Cardiac septum (tissue), 1 donor: Measurements from ENCODE around the gene SEPTIN14. TPM values are rescaled to one million over a fixed set of nuclear protein-coding genes. Genes with fewer than 3 reads are reported as not detected.
"Not testable (repeated sequence)": the region's sequence is repeated elsewhere in the genome, so short reads cannot be mapped to it uniquely, and the experiment has no call there.

Source experiments
- DNase-seq: peaks from one replicate; pipeline ENCODE4 v3.0.0-alpha.2; 2020; ENCODE audit warnings: low spot score
- intact Hi-C: fragments of 100-400 bp; cut with DNase I; formaldehyde crosslinking; loops from one replicate; pipeline ENCODE4 v1.14.0; 2022
- long read RNA-seq: library from polyadenylated mRNA; unstranded; transcript quantifications from one replicate; pipeline ENCODE4 v2.0.0, GENCODE V29; 2021
- total RNA-seq: library from RNA; stranded (reverse); fragmentation: NEBNext Ultra II Directional; extraction: Animal tissue kit (Norgen Biotek cat#: 25700); gene quantifications from one replicate; pipeline ENCODE4 v1.2.1, GENCODE V29; 2021
- donor health status: DM: no; HTN: no; CAD: no.

The SEPTIN14 gene
- not detected for total RNA-seq
- long read RNA-seq, result 0 reads

- intact Hi-C loops, DNase-seq: not testable (repeated sequence)
Observed at GRCh38 chr7:55862652-55863051, at the start of gene SEPTIN14. SEPTIN14 (minus strand) TSS chr7:55862752; CDS start chr7:55861996, 756 bp downstream.

GRCh38 chr7:55903985-55904759 lies 41.6 kb upstream of the SEPTIN14 start:
- DNase-seq, result no peak
- intact Hi-C loops, result no loop called here

- intact Hi-C loops, DNase-seq: not testable (repeated sequence)
Observed at GRCh38 chr7:55901059-55901458, 38.5 kb upstream of the SEPTIN14 start.

- intact Hi-C loops, result no loop called here
- DNase-seq, result no peak
Observed at GRCh38 chr7:55898287-55898686, 35.7 kb upstream of the SEPTIN14 start.

GRCh38 chr7:55895021-55895420 lies 32.5 kb upstream of the SEPTIN14 start:
- intact Hi-C loops, result no loop called here
- no peak for DNase-seq

- intact Hi-C loops, result no loop called here
- DNase-seq, result no peak
Observed at GRCh38 chr7:55893940-55894339, 31.4 kb upstream of the SEPTIN14 start.

GRCh38 chr7:55888378-55888777 lies 25.8 kb upstream of the SEPTIN14 start:
- intact Hi-C loops, result loop anchor here (5.0 to 10.0 kb wide), 2 partner anchors 74 to 186 kb away; partner anchors contain the start of gene NIPSNAP2
- DNase-seq, result not testable (repeated sequence)

- no peak for DNase-seq
- intact Hi-C loops, result loop anchor here (5.0 to 10.0 kb wide), 2 partner anchors 74 to 187 kb away; partner anchors contain the start of gene NIPSNAP2
Observed at GRCh38 chr7:55887821-55888247, 25.3 kb upstream of the SEPTIN14 start.

- intact Hi-C loops, result loop anchor here (10.0 kb wide), 1 partner anchor 190 kb away; no protein-coding TSS in a partner anchor
- DNase-seq, result no peak
Observed at GRCh38 chr7:55884321-55884720, 21.8 kb upstream of the SEPTIN14 start.

GRCh38 chr7:55878691-55879090 lies 16.1 kb upstream of the SEPTIN14 start:
- intact Hi-C loops, result no loop called here
- no peak for DNase-seq

- intact Hi-C loops, result no loop called here
- no peak for DNase-seq
Observed at GRCh38 chr7:55877308-55877707, 14.8 kb upstream of the SEPTIN14 start.

- no peak for DNase-seq
- intact Hi-C loops, result no loop called here
Observed at GRCh38 chr7:55873765-55874164, 11.2 kb upstream of the SEPTIN14 start.

- intact Hi-C loops, result no loop called here
- no peak for DNase-seq
Observed at GRCh38 chr7:55871932-55872485, 9.5 kb upstream of the SEPTIN14 start.

- intact Hi-C loops, DNase-seq: not testable (repeated sequence)
Observed at GRCh38 chr7:55868989-55869388, 6.4 kb upstream of the SEPTIN14 start.

GRCh38 chr7:55845164-55845563 lies 17.4 kb downstream of the SEPTIN14 start:
- intact Hi-C loops, DNase-seq: not testable (repeated sequence)

GRCh38 chr7:55838595-55838994 lies 24.0 kb downstream of the SEPTIN14 start:
- intact Hi-C loops, result no loop called here
- no peak for DNase-seq

GRCh38 chr7:55827577-55827976 lies 35.0 kb downstream of the SEPTIN14 start:
- no peak for DNase-seq
- intact Hi-C loops, result no loop called here

- intact Hi-C loops, result no loop called here
- no peak for DNase-seq
Observed at GRCh38 chr7:55818686-55819085, 43.9 kb downstream of the SEPTIN14 start.

- DNase-seq, intact Hi-C loops: not testable (repeated sequence)
Observed at GRCh38 chr7:55797260-55797659, 65.3 kb downstream of the SEPTIN14 start.

GRCh38 chr7:55794527-55794926 lies 68.0 kb downstream of the SEPTIN14 start:
- intact Hi-C loops, result no loop called here
- no peak for DNase-seq

- intact Hi-C loops, result no loop called here
- no peak for DNase-seq
Observed at GRCh38 chr7:55792048-55792447, 70.5 kb downstream of the SEPTIN14 start.
